HL-60 (cell line): ENCODE data around the gene ARID1B.

Experiments
- CTCF ChIP-seq: IDR thresholded peaks from one replicate; pipeline ENCODE4 v1.5.1; 2011; ENCODE audit warnings: low read length, control low read depth, inconsistent platforms; ENCODE audit not compliant: insufficient read depth
- POLR2AphosphoS5 ChIP-seq: IDR thresholded peaks from 2 replicates; pipeline ENCODE4 v1.6.1; 2012; ENCODE audit warnings: low read depth
- TF ChIP-seq, protein P1 (sequence below): IDR thresholded peaks from 2 replicates; pipeline ENCODE4 v1.6.1; 2012; ENCODE audit warnings: low read depth; ENCODE audit not compliant: insufficient replicate concordance

GRCh38 chr6:157063923-157064322 lies 286.7 kb downstream of the ARID1B start:
- no peak for TF ChIP-seq CTCF
- TF ChIP-seq, protein P1, sequence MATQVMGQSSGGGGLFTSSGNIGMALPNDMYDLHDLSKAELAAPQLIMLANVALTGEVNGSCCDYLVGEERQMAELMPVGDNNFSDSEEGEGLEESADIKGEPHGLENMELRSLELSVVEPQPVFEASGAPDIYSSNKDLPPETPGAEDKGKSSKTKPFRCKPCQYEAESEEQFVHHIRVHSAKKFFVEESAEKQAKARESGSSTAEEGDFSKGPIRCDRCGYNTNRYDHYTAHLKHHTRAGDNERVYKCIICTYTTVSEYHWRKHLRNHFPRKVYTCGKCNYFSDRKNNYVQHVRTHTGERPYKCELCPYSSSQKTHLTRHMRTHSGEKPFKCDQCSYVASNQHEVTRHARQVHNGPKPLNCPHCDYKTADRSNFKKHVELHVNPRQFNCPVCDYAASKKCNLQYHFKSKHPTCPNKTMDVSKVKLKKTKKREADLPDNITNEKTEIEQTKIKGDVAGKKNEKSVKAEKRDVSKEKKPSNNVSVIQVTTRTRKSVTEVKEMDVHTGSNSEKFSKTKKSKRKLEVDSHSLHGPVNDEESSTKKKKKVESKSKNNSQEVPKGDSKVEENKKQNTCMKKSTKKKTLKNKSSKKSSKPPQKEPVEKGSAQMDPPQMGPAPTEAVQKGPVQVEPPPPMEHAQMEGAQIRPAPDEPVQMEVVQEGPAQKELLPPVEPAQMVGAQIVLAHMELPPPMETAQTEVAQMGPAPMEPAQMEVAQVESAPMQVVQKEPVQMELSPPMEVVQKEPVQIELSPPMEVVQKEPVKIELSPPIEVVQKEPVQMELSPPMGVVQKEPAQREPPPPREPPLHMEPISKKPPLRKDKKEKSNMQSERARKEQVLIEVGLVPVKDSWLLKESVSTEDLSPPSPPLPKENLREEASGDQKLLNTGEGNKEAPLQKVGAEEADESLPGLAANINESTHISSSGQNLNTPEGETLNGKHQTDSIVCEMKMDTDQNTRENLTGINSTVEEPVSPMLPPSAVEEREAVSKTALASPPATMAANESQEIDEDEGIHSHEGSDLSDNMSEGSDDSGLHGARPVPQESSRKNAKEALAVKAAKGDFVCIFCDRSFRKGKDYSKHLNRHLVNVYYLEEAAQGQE = no peak
- no peak for TF ChIP-seq POLR2AphosphoS5
